DOHH2 (cell line): ENCODE data around the gene CALR.

Experiments
- H3F3A ChIP-seq: fragments of 200-600 bp; sonication (generic), shearing (Covaris generic); 2 replicates; pipeline ENCODE4 v1.6.0; 2016; ENCODE audit warnings: antibody characterized with exemption, mild to moderate bottlenecking; ENCODE audit not compliant: control insufficient read depth, insufficient read depth
- H3K27ac ChIP-seq: fragments of 200-600 bp; sonication (generic); 2 replicates; pipeline ENCODE4 v1.5.1; 2014; ENCODE audit warnings: low read depth, mild to moderate bottlenecking, low read length, moderate library complexity
- H3K27me3 ChIP-seq: fragments of 200-600 bp; sonication (generic); 2 replicates; pipeline ENCODE4 v1.6.1; 2014; ENCODE audit warnings: mild to moderate bottlenecking, low read length, mixed read lengths; ENCODE audit not compliant: control insufficient read depth
- H3K36me3 ChIP-seq: fragments of 200-600 bp; sonication (generic); 2 replicates; pipeline ENCODE4 v1.6.1; 2014; ENCODE audit warnings: mild to moderate bottlenecking, low read length, moderate library complexity, mixed read lengths; ENCODE audit not compliant: control insufficient read depth
- H3K4me1 ChIP-seq: fragments of 200-600 bp; sonication (generic); 2 replicates; pipeline ENCODE4 v1.6.1; 2014; ENCODE audit warnings: mild to moderate bottlenecking, low read length, mixed read lengths; ENCODE audit not compliant: control insufficient read depth
- H3K4me2 ChIP-seq: fragments of 200-600 bp; sonication (generic); 2 replicates; pipeline ENCODE4 v1.6.0; 2014; ENCODE audit warnings: mild to moderate bottlenecking, low read length, moderate library complexity
- H3K4me3 ChIP-seq: fragments of 200-600 bp; sonication (generic); 2 replicates; pipeline ENCODE4 v1.5.1; 2014; ENCODE audit warnings: mild to moderate bottlenecking, low read length, mixed read lengths
- H3K79me2 ChIP-seq: fragments of 200-600 bp; sonication (generic); 2 replicates; pipeline ENCODE4 v1.6.1; 2014; ENCODE audit warnings: mild to moderate bottlenecking, low read length, mixed read lengths; ENCODE audit not compliant: control insufficient read depth
- H3K9me2 ChIP-seq: fragments of 200-600 bp; sonication (generic); replicated peaks from 2 replicates; pipeline ENCODE4 v1.6.1; 2014; ENCODE audit warnings: mild to moderate bottlenecking, low read length, mixed read lengths; ENCODE audit not compliant: control insufficient read depth
- H3K9me3 ChIP-seq: fragments of 200-600 bp; sonication (generic); 2 replicates; pipeline ENCODE4 v1.6.1; 2014; ENCODE audit warnings: antibody characterized with exemption, low read length, mixed read lengths; ENCODE audit not compliant: control insufficient read depth, insufficient read depth
- H4K20me1 ChIP-seq: fragments of 200-600 bp; sonication (generic); 2 replicates; pipeline ENCODE4 v1.6.0; 2014; ENCODE audit warnings: low read depth, mild to moderate bottlenecking, antibody characterized with exemption, low read length, moderate library complexity; ENCODE audit not compliant: control insufficient read depth, insufficient read depth
- CTCF ChIP-seq: fragments of 200-600 bp; sonication (generic); IDR thresholded peaks from one replicate; pipeline ENCODE4 v1.5.1; 2014; ENCODE audit warnings: antibody characterized with exemption, mild to moderate bottlenecking, low read depth, low read length; ENCODE audit not compliant: poor library complexity, severe bottlenecking
- EZH2phosphoT487 ChIP-seq: fragments of 200-600 bp; sonication (generic); IDR thresholded peaks from 2 replicates; pipeline ENCODE4 v1.6.1; 2017; ENCODE audit warnings: borderline replicate concordance, mild to moderate bottlenecking, antibody characterized with exemption, low read length, moderate library complexity, mixed read lengths

The CALR gene

GRCh38 chr19:12952488-12953137, 14.2 kb downstream of the CALR start:
- no peaks in the 10 kb centered on the region; the same call in 1 of the 2 replicates for H4K20me1 ChIP-seq
- H3K4me3 ChIP-seq, result no peak overlapping the region
- peaks cover 31% of the 10 kb centered on the region for H3F3A ChIP-seq

GRCh38 chr19:12953138-12953798, 14.9 kb downstream of the CALR start:
- Histone ChIP-seq H3K9me3 (no peaks in the 10 kb centered on the region), H3K79me2 (peaks cover 79% of the 10 kb centered on the region), H3K27me3 (no peaks in the 10 kb centered on the region), H3K4me2 (peak overlapping the region; percentile 9; the same call in 1 of the 2 replicates), H3K9me2 (no peaks in the 10 kb centered on the region), H3K4me3 (no peak overlapping the region), H3F3A (peaks cover 31% of the 10 kb centered on the region), H3K4me1 (peaks cover 37% of the 10 kb centered on the region), H3K36me3 (peaks cover 82% of the 10 kb centered on the region), H3K27ac (peak overlapping the region; percentile 51; the same call in 1 of the 2 replicates), H4K20me1 (no peaks in the 10 kb centered on the region; the same call in 1 of the 2 replicates)
- TF ChIP-seq EZH2phosphoT487 (no peak), CTCF (no peak)

More at GRCh38 chr19:12952488-12953137, 14.2 kb downstream of the CALR start:
- TF ChIP-seq EZH2phosphoT487 (no peak), CTCF (no peak)
- no peaks in the 10 kb centered on the region for H3K9me2 ChIP-seq
- peaks cover 88% of the 10 kb centered on the region for H3K36me3 ChIP-seq
- peaks cover 36% of the 10 kb centered on the region for H3K4me1 ChIP-seq
- H3K79me2 ChIP-seq, result peaks cover 81% of the 10 kb centered on the region
- no peak overlapping the region for H3K27ac ChIP-seq
- no peaks in the 10 kb centered on the region for H3K9me3 ChIP-seq
- H3K27me3 ChIP-seq, result no peaks in the 10 kb centered on the region
- H3K4me2 ChIP-seq, result no peak overlapping the region

GRCh38 chr19:12953799-12954611, 15.6 kb downstream of the CALR start:
- Histone ChIP-seq H3K79me2 (peaks cover 72% of the 10 kb centered on the region), H3F3A (peaks cover 31% of the 10 kb centered on the region), H3K9me2 (no peaks in the 10 kb centered on the region), H3K36me3 (peaks cover 74% of the 10 kb centered on the region), H3K4me3 (peak overlapping the region; percentile 96), H3K27me3 (no peaks in the 10 kb centered on the region), H4K20me1 (no peaks in the 10 kb centered on the region; the same call in 1 of the 2 replicates), H3K4me2 (peak overlapping the region; percentile 77), H3K4me1 (peaks cover 37% of the 10 kb centered on the region), H3K9me3 (no peaks in the 10 kb centered on the region), H3K27ac (peak overlapping the region; percentile 51)
- TF ChIP-seq CTCF (no peak), EZH2phosphoT487 (no peak)
